HFFc6 (cell line): ENCODE results near the gene MLF2. TPM values are rescaled to one million over a fixed set of nuclear protein-coding genes. Genes with fewer than 3 reads are reported as not detected.
A peak's percentile ranks its signal among the peaks of the same experiment; 100 is the strongest.

Experiments used
- DNase-seq: peaks from one replicate; pipeline ENCODE4 v3.0.0-alpha.2; 2018
- H3K27ac Mint-ChIP-seq: 2 replicates; pipeline ENCODE4 v1.8.0; 2020; ENCODE audit warnings: mild to moderate bottlenecking, mixed read lengths
- H3K27me3 Mint-ChIP-seq: 2 replicates; pipeline ENCODE4 v1.8.0; 2021; ENCODE audit warnings: mild to moderate bottlenecking, moderate library complexity, mixed read lengths; ENCODE audit not compliant: insufficient read depth
- H3K36me3 Mint-ChIP-seq: 2 replicates; pipeline ENCODE4 v1.8.0; 2021; ENCODE audit warnings: low read depth, mixed read lengths
- H3K4me1 Mint-ChIP-seq: 2 replicates; pipeline ENCODE4 v1.8.0; 2020; ENCODE audit warnings: low read depth, mixed read lengths
- H3K4me3 Mint-ChIP-seq: 2 replicates; pipeline ENCODE4 v1.8.0; 2020; ENCODE audit warnings: mild to moderate bottlenecking, moderate library complexity, mixed read lengths
- H3K9me3 Mint-ChIP-seq: 2 replicates; pipeline ENCODE4 v1.8.0; 2020; ENCODE audit warnings: mild to moderate bottlenecking, mixed read lengths
- total RNA-seq, 6 experiments: library from RNA; stranded (reverse); fragmentation: NEBNext Ultra II Directional; extraction: Animal tissue kit (Norgen Biotek cat#: 25700); gene quantifications; 2 replicates in 1 of 6; 3 replicates in 5 of 6; pipeline ENCODE4 v1.2.3, GENCODE V29; 2021
- TF ChIP-seq, protein P1 (sequence below): fragments of 200-600 bp; sonication (generic); IDR thresholded peaks from 2 replicates; pipeline ENCODE4 v1.5.0; 2021; ENCODE audit warnings: antibody characterized with exemption, mild to moderate bottlenecking

The MLF2 gene
- total RNA-seq, 6 experiments from 2014 or later: 273 to 329 (median 298) TPM

DNA sequence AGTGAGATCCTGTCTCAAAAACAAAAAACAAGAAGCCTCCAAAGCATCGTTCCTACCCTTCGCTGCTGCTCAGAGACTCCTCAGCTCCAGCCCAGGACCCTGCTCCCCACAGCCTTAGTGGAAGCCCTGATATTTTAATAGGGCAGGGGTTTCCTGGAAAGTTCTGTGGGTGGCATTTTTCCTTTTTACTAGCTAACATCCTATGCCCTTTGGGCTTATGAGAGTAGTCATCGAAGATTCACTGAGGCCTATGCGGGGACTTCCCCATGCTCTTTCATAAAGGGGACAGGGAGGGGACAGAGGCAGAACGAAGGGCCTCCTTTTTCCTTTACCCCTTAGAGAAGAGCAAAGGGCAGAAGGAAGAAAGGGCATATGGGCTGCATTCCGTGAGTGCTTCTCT lies 27.6 kb upstream of the MLF2 start:
- H3K9me3 Mint-ChIP-seq: no peaks in the 10 kb centered on the region
- peaks cover 16% of the 10 kb centered on the region for H3K4me1 Mint-ChIP-seq
- peaks cover 3% of the 10 kb centered on the region for H3K27me3 Mint-ChIP-seq
- no peaks in the 10 kb centered on the region for H3K36me3 Mint-ChIP-seq
- TF ChIP-seq, protein P1, sequence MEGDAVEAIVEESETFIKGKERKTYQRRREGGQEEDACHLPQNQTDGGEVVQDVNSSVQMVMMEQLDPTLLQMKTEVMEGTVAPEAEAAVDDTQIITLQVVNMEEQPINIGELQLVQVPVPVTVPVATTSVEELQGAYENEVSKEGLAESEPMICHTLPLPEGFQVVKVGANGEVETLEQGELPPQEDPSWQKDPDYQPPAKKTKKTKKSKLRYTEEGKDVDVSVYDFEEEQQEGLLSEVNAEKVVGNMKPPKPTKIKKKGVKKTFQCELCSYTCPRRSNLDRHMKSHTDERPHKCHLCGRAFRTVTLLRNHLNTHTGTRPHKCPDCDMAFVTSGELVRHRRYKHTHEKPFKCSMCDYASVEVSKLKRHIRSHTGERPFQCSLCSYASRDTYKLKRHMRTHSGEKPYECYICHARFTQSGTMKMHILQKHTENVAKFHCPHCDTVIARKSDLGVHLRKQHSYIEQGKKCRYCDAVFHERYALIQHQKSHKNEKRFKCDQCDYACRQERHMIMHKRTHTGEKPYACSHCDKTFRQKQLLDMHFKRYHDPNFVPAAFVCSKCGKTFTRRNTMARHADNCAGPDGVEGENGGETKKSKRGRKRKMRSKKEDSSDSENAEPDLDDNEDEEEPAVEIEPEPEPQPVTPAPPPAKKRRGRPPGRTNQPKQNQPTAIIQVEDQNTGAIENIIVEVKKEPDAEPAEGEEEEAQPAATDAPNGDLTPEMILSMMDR: no peak
- H3K4me3 Mint-ChIP-seq: no peak overlapping the region
- no peak overlapping the region for H3K27ac Mint-ChIP-seq
- no peak for DNase-seq

DNA sequence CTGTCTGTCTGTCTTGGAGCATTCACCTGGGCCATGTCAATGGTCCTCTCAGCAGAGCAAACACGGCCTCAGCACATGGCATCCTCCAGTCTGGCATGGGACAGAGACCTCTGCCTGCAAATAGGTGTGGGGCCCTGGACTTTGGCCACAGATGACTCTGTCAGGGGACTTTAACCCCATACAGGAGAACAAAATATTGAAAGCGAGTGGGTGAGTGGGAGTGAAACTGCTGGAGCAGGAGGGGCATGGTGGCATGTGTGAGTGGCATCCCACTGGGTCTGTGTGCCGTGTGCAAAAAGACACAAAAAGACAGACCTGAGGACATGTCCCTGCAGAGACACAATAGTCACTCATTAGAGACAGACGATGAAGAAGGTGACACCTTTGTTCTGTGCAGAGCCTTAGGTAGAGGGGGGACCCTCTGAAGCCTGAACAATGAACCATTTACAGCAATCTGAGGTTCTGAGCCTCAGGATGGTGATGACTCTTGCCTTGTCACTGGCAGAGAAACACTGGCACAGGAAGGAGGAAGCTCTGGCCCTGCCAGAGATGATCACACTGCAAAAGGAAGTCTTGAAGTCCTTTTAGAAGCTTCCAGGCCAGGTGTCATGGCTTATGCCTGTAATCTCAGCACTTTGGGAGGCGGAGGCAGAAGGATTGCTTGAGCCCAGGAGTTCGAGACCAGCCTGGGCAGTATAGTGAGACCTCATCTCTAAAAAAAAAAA lies 26.9 kb upstream of the MLF2 start:
- Mint-ChIP-seq H3K4me1 (peaks cover 16% of the 10 kb centered on the region), H3K27ac (no peak overlapping the region), H3K36me3 (no peaks in the 10 kb centered on the region), H3K4me3 (no peak overlapping the region), H3K27me3 (peaks cover 6% of the 10 kb centered on the region), H3K9me3 (no peaks in the 10 kb centered on the region)
- DNase-seq: no peak
- TF ChIP-seq, protein P1: no peak

DNA sequence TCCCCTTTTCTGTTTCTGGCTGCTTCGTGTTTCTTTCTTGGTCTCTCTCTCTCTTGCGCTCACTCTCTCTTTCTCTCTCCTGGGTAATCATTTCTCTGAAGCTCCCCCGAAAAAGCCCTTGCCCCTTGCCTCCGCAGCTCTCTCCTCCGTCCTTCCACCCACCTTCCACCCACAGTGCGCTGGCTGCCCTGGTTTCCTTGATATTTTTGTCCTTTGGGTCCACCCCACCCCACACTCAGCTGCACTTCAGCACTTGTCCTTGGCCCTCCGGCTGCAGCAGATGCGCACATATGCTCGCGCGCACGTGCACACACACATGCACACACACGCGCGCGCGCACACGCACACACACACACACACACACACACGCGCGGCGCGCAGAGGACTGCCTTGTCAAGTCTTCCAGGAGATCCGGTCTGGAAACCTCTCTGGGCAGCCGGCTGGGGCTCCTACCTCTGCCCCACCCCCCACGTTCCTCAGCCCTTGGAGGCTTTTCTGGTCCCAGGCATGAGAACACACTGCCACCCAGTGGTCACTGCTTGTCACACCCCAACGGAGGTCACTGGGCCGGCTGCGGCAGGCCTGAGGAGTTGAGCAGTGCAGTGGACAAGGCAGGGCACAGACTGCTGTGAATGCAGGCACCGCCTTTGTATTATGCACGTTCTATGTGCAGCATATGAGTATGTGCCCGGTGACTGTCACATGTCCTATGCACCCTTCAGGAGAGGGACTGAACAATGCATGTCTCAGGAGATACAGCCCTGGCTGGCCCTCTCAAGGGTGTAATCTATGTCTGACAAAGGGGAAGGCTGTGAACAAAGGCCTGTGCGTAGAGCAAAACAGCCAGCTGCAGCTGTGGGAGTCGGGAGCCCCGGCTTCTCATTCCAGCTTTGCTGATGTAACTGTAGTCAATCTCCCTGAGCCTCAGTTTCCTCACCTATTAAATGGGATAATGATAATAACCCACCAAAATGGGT lies 25.9 kb upstream of the MLF2 start:
- TF ChIP-seq, protein P1: peak; percentile 96
- peak overlapping the region; percentile 84 for H3K27ac Mint-ChIP-seq
- H3K4me1 Mint-ChIP-seq: peaks cover 16% of the 10 kb centered on the region
- no peaks in the 10 kb centered on the region for H3K36me3 Mint-ChIP-seq
- H3K9me3 Mint-ChIP-seq: no peaks in the 10 kb centered on the region
- DNase-seq: peak; percentile 87
- peaks cover 8% of the 10 kb centered on the region for H3K27me3 Mint-ChIP-seq
- H3K4me3 Mint-ChIP-seq: peak overlapping the region; percentile 89

DNA sequence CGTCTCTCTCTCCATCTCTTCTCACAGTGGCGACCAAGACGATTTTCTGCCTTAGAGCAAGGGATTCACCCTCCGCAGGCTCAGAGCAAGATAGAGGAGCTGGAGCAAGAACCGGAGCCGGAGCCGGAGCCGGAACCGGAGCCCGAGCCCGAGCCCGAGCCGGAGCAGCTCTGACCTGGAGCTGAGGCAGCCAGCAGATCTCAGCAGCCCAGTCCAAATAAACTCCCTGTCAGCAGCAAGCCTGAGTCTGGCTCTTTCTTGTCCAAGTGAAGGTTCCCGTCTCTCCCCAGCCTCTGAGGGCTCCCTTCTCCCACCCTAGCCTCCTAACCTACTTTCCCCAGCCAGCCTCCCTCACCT lies 25.3 kb upstream of the MLF2 start:
- Mint-ChIP-seq H3K36me3 (no peaks in the 10 kb centered on the region), H3K4me3 (peak overlapping the region; percentile 89), H3K27me3 (peaks cover 8% of the 10 kb centered on the region), H3K27ac (no peak overlapping the region), H3K4me1 (peaks cover 16% of the 10 kb centered on the region), H3K9me3 (no peaks in the 10 kb centered on the region)
- DNase-seq: peak; percentile 25
- TF ChIP-seq, protein P1: no peak

DNA sequence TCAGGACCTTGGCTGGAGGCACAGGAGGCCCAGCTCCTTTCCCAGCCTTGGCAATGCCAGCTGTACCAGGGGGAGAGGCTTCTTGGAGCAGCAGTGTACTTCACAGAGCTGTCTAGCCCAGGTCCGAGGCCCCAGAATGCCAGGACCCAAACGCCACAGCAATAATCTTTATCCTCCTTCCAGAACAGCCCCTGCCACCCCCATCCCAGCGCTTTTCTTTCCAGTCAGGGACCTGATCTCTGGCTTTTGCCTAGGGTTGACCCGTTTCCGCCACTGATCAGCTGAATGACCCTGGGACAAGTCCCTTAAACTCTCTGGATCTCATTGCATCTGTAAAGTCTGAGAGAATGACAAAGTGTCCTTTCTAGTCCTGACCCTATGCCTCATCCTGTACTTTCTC lies 24.4 kb upstream of the MLF2 start:
- Mint-ChIP-seq H3K27ac (no peak overlapping the region), H3K9me3 (no peaks in the 10 kb centered on the region), H3K4me1 (peaks cover 16% of the 10 kb centered on the region), H3K27me3 (peaks cover 8% of the 10 kb centered on the region), H3K36me3 (no peaks in the 10 kb centered on the region), H3K4me3 (no peak overlapping the region)
- TF ChIP-seq, protein P1: no peak
- no peak for DNase-seq
